ENCODE measurements around the gene GTF3C1. TPM values are rescaled to one million over a fixed set of nuclear protein-coding genes. Genes with fewer than 3 reads are reported as not detected.

GTF3C1 gene
- total RNA-seq, 6 donors from 2014 or later, result 58.3 to 138 (median 73.3) TPM

GRCh38 chr16:27597361-27597760 lies 47.6 kb upstream of the GTF3C1 start:
- H3K4me1 ChIP-seq, result no peaks in the 10 kb centered on the region
- no peaks in the 10 kb centered on the region for H3K9me3 ChIP-seq
- H3K27ac ChIP-seq, result no peak overlapping the region
- no peak overlapping the region for H3K4me3 ChIP-seq
- no peaks in the 10 kb centered on the region for H3K27me3 ChIP-seq
- TF ChIP-seq EP300 (IDR thresholded peaks at IDR 0.05) (no peak), POLR2A (IDR thresholded peaks at IDR 0.05) (no peak), CTCF (IDR thresholded peaks at IDR 0.05) (no peak), POLR2AphosphoS5 (IDR thresholded peaks at IDR 0.05) (no peak)
- H3K36me3 ChIP-seq, result peaks cover 0 to 3% (median 1%) of the 10 kb centered on the region in 4 donors
- DNase-seq, result no peak
- no peak for ATAC-seq (ENCODE audit: low FRiP score in 2 of 2)
- WGBS, 2 donors, result 82 to 90% methylated on average over 3 of the region's 3 CpGs

GRCh38 chr16:27596411-27596810 lies 46.7 kb upstream of the GTF3C1 start:
- DNase-seq (no peak), ATAC-seq (ENCODE audit: low FRiP score in 2 of 2) (no peak)
- Histone ChIP-seq H3K4me1 (no peaks in the 10 kb centered on the region), H3K9me3 (no peaks in the 10 kb centered on the region), H3K27ac (no peak overlapping the region), H3K4me3 (no peak overlapping the region), H3K36me3 (peaks cover 0 to 3% (median 1%) of the 10 kb centered on the region in 4 donors), H3K27me3 (no peaks in the 10 kb centered on the region)
- 82 to 91% methylated on average over 4 of the region's 4 CpGs for WGBS, 2 donors
- TF ChIP-seq CTCF (IDR thresholded peaks at IDR 0.05), result no peak
- TF ChIP-seq POLR2A (IDR thresholded peaks at IDR 0.05), result no peak
- no peak for TF ChIP-seq POLR2AphosphoS5 (IDR thresholded peaks at IDR 0.05)
- TF ChIP-seq EP300 (IDR thresholded peaks at IDR 0.05), result no peak

GRCh38 chr16:27595993-27596392 lies 46.3 kb upstream of the GTF3C1 start:
- no peaks in the 10 kb centered on the region for H3K9me3 ChIP-seq
- H3K36me3 ChIP-seq, result peaks cover 0 to 3% (median 1%) of the 10 kb centered on the region in 4 donors
- H3K4me3 ChIP-seq, result no peak overlapping the region
- WGBS, 2 donors, result 80% methylated on average over 6 of the region's 6 CpGs
- no peaks in the 10 kb centered on the region for H3K27me3 ChIP-seq
- DNase-seq, result no peak
- no peaks in the 10 kb centered on the region for H3K4me1 ChIP-seq
- no peak for ATAC-seq (ENCODE audit: low FRiP score in 2 of 2)
- no peak for TF ChIP-seq POLR2AphosphoS5 (IDR thresholded peaks at IDR 0.05)
- TF ChIP-seq POLR2A (IDR thresholded peaks at IDR 0.05), result no peak
- no peak for TF ChIP-seq EP300 (IDR thresholded peaks at IDR 0.05)
- no peak for TF ChIP-seq CTCF (IDR thresholded peaks at IDR 0.05)
- H3K27ac ChIP-seq, result no peak overlapping the region

GRCh38 chr16:27595475-27595874 lies 45.8 kb upstream of the GTF3C1 start:
- Histone ChIP-seq H3K27ac (no peak overlapping the region), H3K27me3 (no peaks in the 10 kb centered on the region), H3K4me1 (no peaks in the 10 kb centered on the region), H3K4me3 (no peak overlapping the region), H3K36me3 (peaks cover 0 to 3% (median 1%) of the 10 kb centered on the region in 4 donors), H3K9me3 (no peaks in the 10 kb centered on the region)
- no peak for TF ChIP-seq EP300 (IDR thresholded peaks at IDR 0.05)
- TF ChIP-seq POLR2AphosphoS5 (IDR thresholded peaks at IDR 0.05), result no peak
- no peak for TF ChIP-seq CTCF (IDR thresholded peaks at IDR 0.05)
- TF ChIP-seq POLR2A (IDR thresholded peaks at IDR 0.05), result no peak
- 46 to 57% methylated on average over 4 of the region's 4 CpGs for WGBS, 2 donors
- ATAC-seq (ENCODE audit: low FRiP score in 2 of 2), result no peak
- DNase-seq, result no peak

GRCh38 chr16:27591837-27592236 lies 42.1 kb upstream of the GTF3C1 start:
- 91% methylated on average over 4 of the region's 4 CpGs for WGBS, 2 donors
- H3K27ac ChIP-seq, result no peak overlapping the region
- no peak overlapping the region for H3K4me3 ChIP-seq
- DNase-seq (no peak), ATAC-seq (ENCODE audit: low FRiP score in 2 of 2) (no peak)
- no peaks in the 10 kb centered on the region for H3K4me1 ChIP-seq
- H3K36me3 ChIP-seq, result peaks cover 0 to 3% (median 0%) of the 10 kb centered on the region in 4 donors
- no peaks in the 10 kb centered on the region for H3K27me3 ChIP-seq
- no peaks in the 10 kb centered on the region for H3K9me3 ChIP-seq
- no peak for TF ChIP-seq POLR2AphosphoS5 (IDR thresholded peaks at IDR 0.05)
- TF ChIP-seq EP300 (IDR thresholded peaks at IDR 0.05), result no peak
- no peak for TF ChIP-seq CTCF (IDR thresholded peaks at IDR 0.05)
- no peak for TF ChIP-seq POLR2A (IDR thresholded peaks at IDR 0.05)
